Tongue (tissue), 2 donors: ENCODE data around the gene BZW2. TPM values are rescaled to one million over a fixed set of nuclear protein-coding genes. Genes with fewer than 3 reads are reported as not detected.

Source experiments
- DNase-seq: peaks from one replicate; pipeline ENCODE4 v3.0.0-alpha.2; 2015
- total RNA-seq: library from RNA; depleted of rRNA; stranded (reverse); fragments of >200 nt; gene quantifications from one replicate; pipeline ENCODE4 v1.2.3, GENCODE V29; 2014

The BZW2 gene
- total RNA-seq, 1 donor from 2014 or later, result 210 TPM

DNA sequence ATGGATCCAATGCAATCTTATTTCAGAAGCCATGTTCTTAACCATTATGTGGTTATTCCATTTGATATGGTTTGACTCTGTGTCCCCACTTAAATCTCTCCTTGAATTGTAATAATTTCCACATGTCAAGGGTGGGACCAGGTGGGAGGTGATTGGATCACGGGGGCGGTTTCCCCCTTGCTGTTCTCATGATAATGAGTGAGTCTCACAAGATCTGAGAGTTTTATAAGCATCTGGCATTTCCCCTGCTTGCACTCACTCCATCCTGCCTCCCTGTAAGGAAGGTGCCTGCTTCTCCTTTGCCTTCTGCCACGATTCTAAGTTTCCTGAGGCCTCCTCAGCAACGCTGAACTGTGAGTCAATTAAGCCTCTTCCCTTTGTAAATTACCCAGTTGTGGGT lies 75.6 kb downstream of the BZW2 start:
- DNase-seq, result no peak

DNA sequence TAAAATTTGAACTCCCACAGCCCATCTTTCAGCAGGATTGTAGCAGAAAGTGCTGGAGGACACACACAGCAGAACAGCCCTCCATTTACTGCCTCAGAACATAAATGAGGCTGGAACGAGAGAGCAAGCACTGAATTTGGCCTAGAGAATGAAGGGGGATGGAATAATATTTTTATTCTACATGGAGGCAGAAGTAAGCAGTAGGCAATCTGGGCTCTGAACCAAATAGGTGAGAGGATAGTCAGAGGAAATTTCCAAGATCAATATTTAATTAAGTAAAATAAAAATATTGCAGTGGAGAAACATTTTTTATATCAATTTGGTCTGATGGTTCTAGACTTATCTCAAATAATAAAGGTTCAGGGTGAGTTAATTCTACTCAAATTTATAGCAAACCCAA lies 78.4 kb downstream of the BZW2 start:
- no peak for DNase-seq

DNA sequence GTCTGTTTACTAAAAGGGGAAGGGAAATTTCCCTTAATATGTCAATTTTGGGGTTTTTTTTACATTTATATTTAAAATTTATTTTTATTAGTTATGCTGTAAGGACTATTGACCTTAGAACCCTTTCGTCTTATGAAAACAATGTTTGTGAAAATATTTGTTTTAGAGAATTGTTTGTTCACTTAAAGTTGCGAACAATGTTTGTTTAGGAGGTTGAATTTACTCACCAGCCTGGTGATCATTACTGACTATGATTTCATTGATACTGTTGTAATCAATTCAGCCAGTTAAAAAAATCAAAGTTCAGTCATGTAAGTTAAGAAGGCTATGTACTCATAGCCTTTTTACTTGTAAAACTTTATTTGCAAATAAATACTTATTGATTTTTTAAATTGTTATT lies 80.2 kb downstream of the BZW2 start:
- no peak for DNase-seq

DNA sequence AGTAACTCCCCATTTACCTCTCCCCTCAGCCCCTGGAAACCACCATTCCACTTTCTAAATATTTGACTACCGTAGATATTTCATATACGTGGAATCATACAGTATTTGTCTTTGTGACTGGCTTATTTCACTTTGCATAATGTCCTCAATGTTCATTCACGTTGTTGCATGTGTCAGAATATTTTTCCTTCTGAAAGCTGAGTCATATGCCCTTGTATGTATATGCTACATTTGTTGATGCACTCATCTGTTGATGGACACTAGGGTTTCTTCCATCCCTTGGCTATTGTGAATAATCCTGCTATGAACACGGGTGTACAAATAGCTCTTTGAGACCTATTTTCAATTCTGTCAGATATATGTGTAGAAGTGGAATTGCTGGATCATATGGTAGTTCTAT lies 81.8 kb downstream of the BZW2 start:
- no peak for DNase-seq

DNA sequence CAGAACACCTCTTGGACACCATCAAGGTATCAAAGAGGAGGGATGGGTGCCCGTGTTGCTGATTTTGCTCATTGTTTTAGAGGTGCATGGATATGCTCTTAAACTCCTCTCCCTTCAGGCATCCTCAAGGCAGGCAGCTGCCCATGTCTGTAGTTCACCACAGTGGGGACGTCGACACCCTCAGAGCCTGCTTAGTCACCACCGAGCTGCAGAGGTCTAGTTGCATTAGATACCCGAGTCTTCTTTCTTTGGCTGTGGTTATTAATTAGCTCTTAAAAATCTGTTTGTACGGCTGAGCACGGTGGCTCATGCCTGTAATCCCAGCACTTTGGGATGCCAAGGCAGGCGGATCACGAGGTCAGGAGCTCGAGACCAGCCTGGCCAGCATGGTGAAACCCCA lies 82.8 kb downstream of the BZW2 start:
- DNase-seq, result no peak

DNA sequence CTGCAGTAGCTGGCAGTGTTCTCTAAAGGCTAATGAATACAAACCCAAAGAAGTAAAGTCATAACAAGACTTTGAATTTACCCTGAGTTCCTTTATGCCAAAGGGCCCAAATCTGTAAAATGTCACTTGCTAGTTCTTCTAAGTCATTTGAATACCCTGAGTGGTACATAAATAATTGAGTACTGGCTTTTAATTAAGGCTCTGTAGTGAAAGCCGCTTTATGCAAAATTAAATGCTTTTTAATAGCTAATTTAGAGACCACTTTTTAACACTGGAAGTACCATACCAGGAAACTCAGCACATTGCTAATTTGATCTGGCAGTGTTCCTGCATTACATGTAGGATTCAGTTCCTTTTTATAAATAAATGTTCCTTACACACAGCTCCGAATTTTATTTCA lies 83.6 kb downstream of the BZW2 start:
- no peak for DNase-seq

DNA sequence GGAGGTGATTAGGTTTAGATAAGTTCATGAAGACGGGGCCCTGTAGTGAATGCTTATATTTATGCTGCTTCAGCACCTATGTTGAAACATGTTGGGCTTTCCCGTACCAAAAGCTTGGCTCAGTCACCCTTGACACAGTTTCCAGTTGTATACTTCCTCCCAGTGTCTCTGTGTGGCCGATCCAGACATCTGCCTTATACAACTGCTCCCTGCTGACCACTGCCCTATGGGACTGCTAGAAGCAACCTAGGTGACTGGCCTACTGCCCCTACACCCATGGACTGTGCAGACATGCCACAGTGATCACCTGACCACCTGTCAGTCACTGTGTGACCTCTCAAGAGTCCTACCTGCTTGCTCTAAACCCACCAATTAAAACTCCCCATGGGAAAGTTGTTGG lies 85.0 kb downstream of the BZW2 start:
- no peak for DNase-seq

DNA sequence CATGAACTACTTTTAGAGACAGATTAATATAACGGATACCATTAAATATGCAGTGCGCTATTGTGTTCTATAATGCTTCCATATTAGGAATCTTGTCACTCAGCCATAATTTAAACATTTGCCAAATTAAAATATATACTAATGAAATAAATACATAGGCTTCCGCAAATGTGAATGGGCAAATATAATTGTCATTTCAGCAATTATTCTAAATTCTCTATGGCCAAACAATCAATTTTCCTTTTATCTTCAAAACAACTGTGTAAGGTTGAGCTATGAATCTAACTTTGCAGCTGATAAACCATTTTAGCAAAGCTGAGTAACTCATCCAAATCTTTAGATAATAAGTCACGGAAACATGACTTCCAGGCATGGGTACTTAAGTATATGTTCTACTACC lies 86.8 kb downstream of the BZW2 start:
- DNase-seq, result no peak

DNA sequence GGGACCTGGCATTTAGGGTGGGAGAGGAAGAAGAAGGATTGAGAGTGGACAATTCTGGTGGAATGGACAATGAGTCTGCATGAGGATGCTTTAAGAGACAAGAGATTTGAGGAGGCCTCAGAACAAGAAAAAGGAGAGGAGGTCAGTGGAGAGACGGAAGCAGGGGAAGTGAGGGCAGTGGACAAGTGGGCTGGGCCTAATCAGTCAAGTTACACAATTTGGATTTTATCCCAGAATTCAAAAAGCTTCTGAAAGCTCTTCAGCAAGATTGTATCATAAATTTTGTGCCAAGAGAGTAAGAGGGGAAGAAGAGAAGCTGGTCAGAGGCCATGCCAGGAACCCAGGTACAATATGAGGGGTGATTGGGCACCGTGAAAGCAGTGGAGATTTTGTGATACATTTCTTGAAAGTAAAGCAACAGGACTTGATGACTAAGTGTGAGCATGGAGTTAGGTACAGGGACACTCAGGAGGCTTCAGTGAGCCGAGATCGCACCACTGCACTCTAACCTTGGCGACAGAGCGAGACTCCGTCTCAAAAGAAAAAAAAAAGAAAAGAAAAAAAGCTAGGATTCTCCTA lies 88.3 kb downstream of the BZW2 start:
- no peak for DNase-seq

DNA sequence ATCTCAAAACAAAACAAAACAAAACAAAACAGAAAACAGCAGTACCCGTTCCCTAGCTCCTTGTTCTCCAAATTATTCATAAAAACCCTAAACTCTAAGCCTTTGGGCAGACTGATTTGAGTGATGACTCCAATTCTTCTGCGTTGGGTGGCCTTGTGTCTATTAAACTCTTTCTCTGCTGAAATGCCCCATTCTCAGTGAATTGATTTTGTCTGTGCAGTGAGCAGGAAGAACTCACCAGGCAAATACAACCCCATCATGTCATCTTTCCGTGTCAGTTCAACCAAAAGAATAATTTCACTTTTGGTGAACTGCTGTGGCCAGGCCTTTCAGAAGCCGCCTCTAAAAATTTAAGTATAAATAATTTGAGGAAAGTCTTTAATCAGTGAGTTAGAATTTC lies 89.0 kb downstream of the BZW2 start:
- DNase-seq, result no peak

DNA sequence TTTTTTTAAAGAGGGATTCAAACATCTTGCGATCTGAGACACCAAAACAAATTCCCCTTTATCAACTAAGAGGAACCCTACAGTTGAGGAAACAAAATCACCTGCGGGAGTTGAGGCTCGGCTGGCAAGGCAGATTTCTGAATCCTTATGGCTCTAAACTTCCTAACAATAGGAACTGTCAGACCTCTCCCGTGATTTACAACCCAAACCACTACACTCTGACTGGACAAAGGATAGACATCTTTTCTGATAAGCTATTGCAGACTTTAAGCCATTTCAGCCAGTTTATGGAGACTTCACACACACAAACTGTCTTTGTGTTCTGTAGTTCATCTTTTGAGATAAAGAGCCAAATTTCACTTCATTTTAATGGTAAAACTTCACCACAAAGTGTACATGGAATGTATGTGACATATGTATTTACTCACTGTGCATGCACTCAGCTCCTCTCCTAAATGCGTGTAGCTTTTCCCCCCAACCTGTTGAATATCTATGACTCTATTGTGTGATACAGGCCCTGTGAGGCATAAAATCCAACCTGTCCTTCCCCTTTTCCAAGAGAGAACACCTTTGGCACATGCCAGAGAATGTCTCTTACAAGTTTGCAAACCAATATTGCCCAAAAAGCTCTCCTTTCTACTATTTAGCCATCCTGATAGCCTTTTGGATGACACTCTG lies 92.2 kb downstream of the BZW2 start:
- no peak for DNase-seq

DNA sequence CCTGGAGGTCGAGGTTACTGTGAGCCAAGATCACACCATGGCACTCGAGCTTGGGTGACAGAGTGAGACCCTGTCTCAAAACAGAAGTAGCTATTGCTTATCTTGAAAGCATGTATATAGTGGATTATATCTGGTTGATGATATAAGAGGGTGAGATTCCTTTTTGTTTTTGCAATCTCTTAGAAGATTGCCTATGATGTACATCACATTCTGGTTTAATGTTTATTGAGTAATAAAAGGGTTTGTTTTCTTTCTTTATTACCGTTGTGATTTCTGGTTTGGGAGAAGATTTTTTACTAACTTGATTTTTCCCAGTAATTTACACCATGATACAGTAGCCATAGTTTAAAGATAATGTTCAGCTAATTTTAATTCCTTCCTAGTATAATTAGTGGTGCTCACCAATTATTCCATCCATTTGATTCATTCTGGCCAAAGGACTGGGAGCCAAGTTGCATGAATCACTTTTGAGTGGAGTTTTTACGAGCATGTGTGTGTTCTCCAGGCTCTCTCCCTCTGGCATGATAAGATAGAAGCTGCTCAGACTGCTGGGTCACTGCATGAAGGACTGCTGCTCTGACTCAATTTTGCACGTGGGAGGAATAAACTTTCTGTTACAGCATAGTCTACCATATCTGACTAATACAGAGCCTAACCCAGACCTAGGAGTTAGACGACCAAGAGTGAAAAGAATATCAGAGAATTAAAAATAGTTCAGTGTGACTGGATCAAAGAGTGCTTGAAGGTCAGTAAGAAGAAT lies 94.1 kb downstream of the BZW2 start:
- DNase-seq, result no peak

DNA sequence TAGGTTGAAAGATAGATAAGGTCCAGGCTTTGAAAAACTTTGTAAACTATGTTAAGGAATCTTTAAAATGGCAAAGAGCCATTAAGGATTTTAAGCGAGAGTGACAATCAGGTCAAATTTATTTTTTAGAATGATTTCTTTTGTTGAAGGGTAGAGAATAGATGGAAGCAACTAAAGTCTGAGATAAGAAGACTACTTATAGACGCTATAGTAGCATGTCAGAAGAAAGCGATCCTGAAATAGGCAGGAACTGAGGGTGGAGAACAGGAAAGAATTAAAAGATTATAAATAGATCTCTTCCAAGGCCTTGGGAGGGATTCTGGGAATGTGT lies 94.6 kb downstream of the BZW2 start:
- DNase-seq, result no peak

DNA sequence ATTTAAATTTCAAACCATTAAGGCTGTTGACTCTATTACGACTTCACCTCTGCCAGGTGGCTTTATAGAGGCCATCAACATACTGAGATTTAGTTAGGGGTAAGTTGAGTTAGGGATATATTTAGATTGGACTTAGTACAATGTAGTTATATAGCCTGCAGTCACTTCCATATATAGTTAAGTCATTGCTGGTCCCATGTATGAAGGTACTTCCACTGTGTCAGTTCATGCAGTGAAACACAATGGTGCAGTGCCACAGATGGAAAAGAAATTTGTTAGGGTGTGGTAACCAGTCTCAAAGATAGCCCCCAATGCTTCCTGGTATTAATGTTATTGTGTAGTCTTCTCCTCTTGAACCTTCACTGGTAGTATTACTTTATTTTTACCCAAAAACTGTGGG lies 95.0 kb downstream of the BZW2 start:
- DNase-seq, result no peak

DNA sequence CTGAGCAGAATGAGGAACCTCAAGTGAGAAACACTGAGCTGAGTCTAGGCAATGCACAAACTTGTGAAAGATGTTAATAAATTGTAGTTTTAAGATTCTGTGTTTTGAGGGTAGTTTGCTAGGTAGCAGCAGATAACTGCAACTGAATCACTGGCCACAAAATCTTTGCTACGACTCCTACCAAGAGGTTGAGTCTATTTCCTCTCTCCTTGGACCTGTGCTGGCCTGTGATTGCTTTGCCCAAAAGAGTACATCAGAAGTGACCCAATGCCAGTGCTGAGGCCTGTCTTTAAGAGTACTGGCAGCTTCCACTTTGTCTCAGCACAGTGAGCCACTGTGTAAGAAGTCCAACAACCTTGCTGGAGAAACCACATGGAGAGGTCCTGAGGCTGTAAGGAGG lies 95.7 kb downstream of the BZW2 start:
- DNase-seq, result no peak

DNA sequence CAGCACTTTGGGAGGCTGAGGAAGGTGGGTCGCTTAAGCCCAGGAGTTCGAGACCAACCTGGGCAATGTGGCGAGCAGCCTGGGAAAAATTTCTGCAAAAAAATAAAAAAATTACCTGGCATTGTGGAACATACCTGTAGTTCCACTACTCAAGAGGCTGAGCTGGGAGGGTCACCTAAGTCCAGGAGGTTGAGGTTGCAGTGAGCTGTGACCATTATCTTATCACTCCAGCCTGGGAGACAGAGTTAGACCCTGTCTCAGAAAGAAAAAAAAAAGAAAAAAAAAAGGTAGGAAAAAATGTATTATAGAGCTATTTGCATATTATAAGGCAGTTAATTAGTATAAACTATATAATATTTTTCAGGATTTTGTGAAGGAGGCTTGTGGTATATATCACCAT lies 96.6 kb downstream of the BZW2 start:
- DNase-seq, result no peak

DNA sequence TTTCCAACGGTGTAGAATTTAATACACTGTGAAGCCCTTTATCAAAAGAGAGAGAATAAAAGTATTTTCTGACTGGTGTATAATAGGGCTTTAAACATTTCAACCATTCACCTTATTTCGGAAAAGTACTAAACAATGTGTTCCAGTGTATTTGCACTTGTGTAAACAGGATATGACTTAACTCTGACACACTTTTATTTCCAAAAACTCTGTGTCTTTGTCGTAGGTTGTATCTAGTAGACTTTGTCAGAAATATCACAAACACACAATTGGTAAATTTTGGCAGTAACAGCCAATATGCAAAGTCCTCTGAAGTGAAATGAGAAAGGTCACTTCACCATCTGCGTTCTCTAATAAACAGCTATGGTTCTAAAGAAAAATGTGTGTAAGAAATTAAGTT lies 97.3 kb downstream of the BZW2 start:
- no peak for DNase-seq

DNA sequence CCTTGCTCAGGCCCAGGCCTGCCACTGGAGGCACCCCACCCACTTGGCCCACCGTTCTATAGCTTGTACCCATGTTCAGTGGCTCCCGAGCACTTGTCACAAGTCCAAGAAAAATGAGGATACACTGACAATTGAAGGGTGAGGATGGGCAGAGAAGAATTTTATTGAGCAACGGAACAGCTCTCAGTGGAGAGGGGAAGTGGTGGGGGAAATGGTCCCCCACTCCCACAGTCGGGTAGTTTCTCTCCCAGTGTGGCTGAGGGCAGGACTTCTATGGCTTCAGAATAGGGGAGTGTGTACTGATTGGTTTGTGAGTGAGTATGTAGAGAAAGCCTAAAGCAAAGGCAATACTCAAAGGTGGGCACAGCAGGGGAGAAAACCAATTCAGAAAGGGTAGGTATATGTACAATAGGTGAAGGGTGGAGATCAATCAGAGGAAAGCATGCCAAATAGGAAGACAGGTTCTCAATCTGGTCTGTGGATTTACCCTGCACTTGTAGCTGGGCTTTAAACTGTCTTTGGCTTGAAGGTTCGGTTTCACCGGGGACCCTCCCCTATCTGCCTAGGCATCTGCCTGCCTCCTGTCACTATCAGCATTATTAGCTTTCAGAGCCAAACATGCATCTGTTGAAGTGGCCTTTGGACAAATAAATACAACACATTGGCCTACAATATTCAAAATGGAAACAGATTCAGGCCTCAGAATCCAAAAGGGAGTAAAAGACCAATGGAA lies 98.7 kb downstream of the BZW2 start:
- no peak for DNase-seq

DNA sequence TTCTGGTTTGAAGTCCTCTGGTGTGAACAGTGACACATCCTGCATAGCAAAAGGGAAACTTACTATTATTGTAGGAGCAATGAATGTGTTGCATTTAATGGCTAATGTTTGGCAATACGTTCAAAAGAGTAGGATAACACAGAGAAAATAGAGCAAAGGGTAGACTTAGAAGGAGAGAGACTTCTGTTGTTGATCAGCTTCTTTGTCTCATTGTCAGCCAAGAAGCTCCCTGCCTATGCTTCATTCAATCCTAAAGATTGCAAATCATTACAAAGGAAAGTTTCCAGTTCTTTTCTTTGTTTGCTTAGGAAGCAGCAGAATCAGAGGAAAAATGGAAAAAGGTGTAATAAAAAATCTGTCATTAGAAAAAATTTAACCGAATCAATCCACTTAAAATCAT lies 99.7 kb downstream of the BZW2 start:
- DNase-seq, result no peak

DNA sequence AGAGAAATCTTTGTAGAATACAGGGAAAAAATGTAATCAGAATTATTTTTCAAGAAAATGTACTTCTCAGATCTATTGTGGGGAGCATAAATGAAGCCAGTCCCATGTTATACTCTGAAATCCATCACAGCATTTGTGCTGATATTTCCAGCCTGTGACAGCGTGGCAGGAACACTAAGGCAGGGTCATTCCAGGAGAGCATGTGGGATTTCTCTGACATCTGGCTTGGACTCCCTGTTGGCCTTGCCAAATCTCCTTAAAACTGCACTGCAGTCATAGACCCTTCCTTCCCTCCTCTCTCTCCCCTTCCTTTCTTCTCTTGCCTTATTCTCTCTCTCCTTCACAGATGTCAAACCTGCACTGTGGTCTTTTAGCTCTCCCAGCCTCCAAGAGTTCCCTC lies 101.1 kb downstream of the BZW2 start:
- DNase-seq, result peak; percentile 43

DNA sequence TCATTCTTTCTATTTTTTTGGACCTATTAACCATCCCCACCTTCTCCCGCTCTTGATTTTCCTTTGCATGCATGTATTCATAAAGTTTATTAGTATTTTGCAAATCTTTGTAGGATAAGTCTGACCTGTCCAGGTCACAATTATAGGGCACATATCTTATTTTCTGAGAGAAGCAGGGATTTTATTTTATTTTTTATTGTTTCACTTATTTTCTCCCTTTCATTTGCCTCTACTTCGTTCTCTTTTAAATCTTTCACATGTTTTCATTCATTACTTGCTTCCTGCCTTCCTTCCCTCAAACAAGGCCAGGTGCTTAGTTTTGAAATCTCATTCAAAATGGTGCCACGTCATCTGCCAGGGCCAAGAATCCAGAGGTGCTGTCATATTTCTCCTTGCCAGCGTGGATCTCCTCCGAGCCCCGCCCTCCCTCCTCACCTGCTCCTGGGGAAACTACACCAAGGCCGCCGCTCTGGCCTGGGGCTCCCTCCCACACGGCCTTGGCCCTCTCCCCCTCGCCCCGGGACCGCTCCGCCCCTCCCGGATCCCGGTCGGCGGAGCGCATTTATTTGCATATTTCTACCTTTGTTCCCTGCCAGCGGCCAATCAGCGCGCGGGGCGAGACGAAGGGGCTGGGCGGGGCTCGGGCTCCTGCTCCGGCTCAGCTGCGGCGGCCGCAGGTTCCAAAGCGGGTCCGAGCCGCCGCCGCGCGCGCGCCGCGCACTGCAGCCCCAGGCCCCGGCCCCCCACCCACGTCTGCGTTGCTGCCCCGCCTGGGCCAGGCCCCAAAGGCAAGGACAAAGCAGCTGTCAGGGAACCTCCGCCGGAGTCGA lies 107.3 kb downstream of the BZW2 start, which contains the start of gene TSPAN13:
TSPAN13 (plus strand) TSS at position 654 of the 830 bp plus-strand sequence. CDS start 213 bp downstream, outside the sequence.
- peak; percentile 88 for DNase-seq
